ENCODE results near the gene ADIRF. TPM values are rescaled to one million over a fixed set of nuclear protein-coding genes. Genes with fewer than 3 reads are reported as not detected.

The ADIRF gene
- total and polyA plus RNA-seq, 9 of the 15 experiments (the other 6 are each of a cell fraction or from before 2014, with no cell fraction given), result 0.08 TPM; not detected in 8

- TF ChIP-seq E2F8 (IDR thresholded peaks at IDR 0.05; ENCODE audit: low read depth, partially characterized antibody), result no peak
- TF ChIP-seq HSF4 (CRISPR knock-in tag; IDR thresholded peaks at IDR 0.05; ENCODE audit: borderline replicate concordance), result no peak
- no peak for TF ChIP-seq MAFF (IDR thresholded peaks at IDR 0.05; ENCODE audit: low read length)
- no peak for TF ChIP-seq DDX20 (tag; IDR thresholded peaks at IDR 0.05; ENCODE audit: low read depth)
- TF ChIP-seq PTRF (tag; IDR thresholded peaks at IDR 0.05), result no peak
- TF ChIP-seq ASH1L (IDR thresholded peaks at IDR 0.05; ENCODE audit: borderline replicate concordance, low read depth, partially characterized antibody), result no peak
- TF ChIP-seq ATF6 (CRISPR knock-in tag; IDR thresholded peaks at IDR 0.05), result no peak
- peak; percentile 48; the same call in 1 of the 2 replicates for TF ChIP-seq SPI1 (IDR thresholded peaks at IDR 0.05; ENCODE audit: borderline replicate concordance, low read depth, low read length)
- TF ChIP-seq MIER1 (IDR thresholded peaks at IDR 0.05; ENCODE audit: low read depth), result no peak
- no peak for TF ChIP-seq SMAD1 (IDR thresholded peaks at IDR 0.05; ENCODE audit: low read depth, low read length, partially characterized antibody)
- no peak for TF ChIP-seq ARID2 (IDR thresholded peaks at IDR 0.05)
- no peak for TF ChIP-seq CBFA2T2 (conservative IDR thresholded peaks at IDR 0.05)
- TF ChIP-seq TAL1 (IDR thresholded peaks at IDR 0.05), result no peak
- peak in 1 of 2 experiments; percentile 33; a peak in 1 of 4 replicates for TF ChIP-seq NRF1 (conservative IDR thresholded peaks at IDR 0.05 in 1 of 2, IDR thresholded peaks at IDR 0.05 in 1 of 2)
- no peak for TF ChIP-seq E2F4 (CRISPR knock-in tag; IDR thresholded peaks at IDR 0.05; ENCODE audit: low read depth)
- no peak for TF ChIP-seq CREB1 (IDR thresholded peaks at IDR 0.05)
- TF ChIP-seq CREB1 (CRISPR knock-in tag; IDR thresholded peaks at IDR 0.05), result no peak
- no peak for TF ChIP-seq GATAD2B (IDR thresholded peaks at IDR 0.05; ENCODE audit: borderline replicate concordance)
- no peak for TF ChIP-seq ZNF280A (IDR thresholded peaks at IDR 0.05; ENCODE audit: low read depth, partially characterized antibody)
Measured at GRCh38 chr10:86958901-86959736, 9.2 kb upstream of the ADIRF start (continued).

All from K562 (cell line).